Epithelial cell of esophagus (primary cell): ENCODE data around the gene VKORC1.

Source experiments
- DNase-seq: peaks from one replicate; pipeline ENCODE4 v3.0.0; 2010; ENCODE audit warnings: low read depth
- H3K4me3 ChIP-seq: 2 replicates; pipeline ENCODE4 v1.5.1; 2011; ENCODE audit warnings: mild to moderate bottlenecking, low read length, control low read depth
- TF ChIP-seq, protein P1 (sequence below): IDR thresholded peaks from 2 replicates; pipeline ENCODE4 v1.5.1; 2011; ENCODE audit warnings: low read depth, mild to moderate bottlenecking, low read length, control low read depth, inconsistent platforms; ENCODE audit not compliant: insufficient read depth; ENCODE audit errors: missing control alignments

Gene VKORC1

DNA sequence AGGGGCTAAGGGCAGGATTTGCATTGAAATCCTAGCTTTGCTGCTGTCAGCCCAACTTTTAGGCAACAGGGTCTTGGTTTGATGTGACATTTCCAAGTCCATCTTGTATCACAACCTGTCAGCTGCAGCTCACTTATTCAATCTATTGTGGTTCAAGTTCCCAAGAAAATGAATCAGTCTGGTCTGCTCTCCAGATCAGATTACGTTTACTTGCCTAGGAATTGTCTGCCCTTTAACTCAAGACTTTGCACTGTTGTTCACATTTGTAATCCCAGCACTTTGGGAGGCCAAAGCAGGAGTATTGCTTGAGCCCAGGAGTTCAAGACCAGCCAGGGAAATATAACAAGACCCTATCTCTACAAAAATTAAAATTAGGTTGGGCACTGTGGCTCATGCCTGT, 51.2 kb downstream of the VKORC1 start:
- TF ChIP-seq, protein P1, sequence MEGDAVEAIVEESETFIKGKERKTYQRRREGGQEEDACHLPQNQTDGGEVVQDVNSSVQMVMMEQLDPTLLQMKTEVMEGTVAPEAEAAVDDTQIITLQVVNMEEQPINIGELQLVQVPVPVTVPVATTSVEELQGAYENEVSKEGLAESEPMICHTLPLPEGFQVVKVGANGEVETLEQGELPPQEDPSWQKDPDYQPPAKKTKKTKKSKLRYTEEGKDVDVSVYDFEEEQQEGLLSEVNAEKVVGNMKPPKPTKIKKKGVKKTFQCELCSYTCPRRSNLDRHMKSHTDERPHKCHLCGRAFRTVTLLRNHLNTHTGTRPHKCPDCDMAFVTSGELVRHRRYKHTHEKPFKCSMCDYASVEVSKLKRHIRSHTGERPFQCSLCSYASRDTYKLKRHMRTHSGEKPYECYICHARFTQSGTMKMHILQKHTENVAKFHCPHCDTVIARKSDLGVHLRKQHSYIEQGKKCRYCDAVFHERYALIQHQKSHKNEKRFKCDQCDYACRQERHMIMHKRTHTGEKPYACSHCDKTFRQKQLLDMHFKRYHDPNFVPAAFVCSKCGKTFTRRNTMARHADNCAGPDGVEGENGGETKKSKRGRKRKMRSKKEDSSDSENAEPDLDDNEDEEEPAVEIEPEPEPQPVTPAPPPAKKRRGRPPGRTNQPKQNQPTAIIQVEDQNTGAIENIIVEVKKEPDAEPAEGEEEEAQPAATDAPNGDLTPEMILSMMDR: no peak
- no peak overlapping the region for H3K4me3 ChIP-seq
- DNase-seq: no peak

DNA sequence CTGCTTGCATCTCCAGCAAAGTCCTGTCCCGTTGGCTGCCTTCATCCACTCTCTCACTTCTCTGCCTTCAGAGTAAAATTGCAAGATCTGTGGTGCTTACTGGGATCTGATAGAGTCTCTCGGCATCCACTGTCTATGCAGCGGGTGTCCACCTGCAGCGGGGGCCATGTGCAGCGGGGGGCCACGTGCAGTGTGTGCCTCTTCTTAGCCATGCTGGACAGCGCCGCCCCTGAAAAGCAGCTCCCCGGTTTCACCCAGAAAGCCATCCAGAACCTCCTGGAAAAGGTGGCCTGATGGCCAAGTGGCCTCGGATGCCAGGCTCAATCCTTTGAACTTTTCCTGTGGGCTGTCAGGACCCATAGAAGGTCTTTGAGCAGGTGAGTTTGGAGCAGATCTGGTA, 51.7 kb downstream of the VKORC1 start:
- TF ChIP-seq, protein P1: no peak
- H3K4me3 ChIP-seq: no peak overlapping the region
- no peak for DNase-seq
